ENCODE data around the gene OR4D1. TPM values are rescaled to one million over a fixed set of nuclear protein-coding genes. Genes with fewer than 3 reads are reported as not detected.
"Not testable (repeated sequence)": the region's sequence is repeated elsewhere in the genome, so short reads cannot be mapped to it uniquely, and the experiment has no call there.

Gene OR4D1
- total RNA-seq, 6 experiments from 2014 or later, result not detected

GRCh38 chr17:58119491-58119890 lies 28.7 kb upstream of the OR4D1 start:
- no peaks in the 10 kb centered on the region for H3K9me3 Mint-ChIP-seq
- no peaks in the 10 kb centered on the region for H3K4me1 Mint-ChIP-seq (ENCODE audit: low read depth)
- peaks cover 8% of the 10 kb centered on the region for H3K27me3 Mint-ChIP-seq (ENCODE audit: insufficient read depth)
- H3K36me3 Mint-ChIP-seq (ENCODE audit: low read depth), result no peaks in the 10 kb centered on the region
- H3K27ac Mint-ChIP-seq, result no peak overlapping the region
- TF ChIP-seq CTCF (IDR thresholded peaks at IDR 0.05), result no peak
- DNase-seq, result no peak
- H3K4me3 Mint-ChIP-seq, result no peak overlapping the region

GRCh38 chr17:58120195-58120822 lies 27.9 kb upstream of the OR4D1 start:
- peaks cover 8% of the 10 kb centered on the region for H3K27me3 Mint-ChIP-seq (ENCODE audit: insufficient read depth)
- H3K9me3 Mint-ChIP-seq, result no peaks in the 10 kb centered on the region
- H3K36me3 Mint-ChIP-seq (ENCODE audit: low read depth), result no peaks in the 10 kb centered on the region
- no peak overlapping the region for H3K27ac Mint-ChIP-seq
- DNase-seq, result peak; percentile 24
- no peaks in the 10 kb centered on the region for H3K4me1 Mint-ChIP-seq (ENCODE audit: low read depth)
- H3K4me3 Mint-ChIP-seq, result no peak overlapping the region
- no peak for TF ChIP-seq CTCF (IDR thresholded peaks at IDR 0.05)

DNA sequence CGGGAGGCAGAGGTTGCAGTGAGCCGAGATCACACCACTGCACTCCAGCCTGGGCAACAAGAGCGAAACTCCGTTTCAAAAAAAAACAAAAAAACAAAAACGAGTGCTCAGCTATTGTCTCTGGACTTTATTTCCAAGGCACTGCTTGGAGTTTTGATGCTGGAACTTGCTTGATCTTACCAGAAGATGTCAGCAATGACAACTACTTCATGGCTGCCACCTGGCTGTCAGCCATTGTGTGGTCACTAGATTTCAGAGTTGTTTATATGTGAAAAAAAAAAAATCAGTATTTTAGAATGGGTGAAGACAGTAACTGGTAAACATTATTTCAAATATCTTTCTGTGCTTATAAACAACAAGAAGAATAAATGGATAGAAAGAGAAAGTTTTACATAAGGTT lies 26.3 kb upstream of the OR4D1 start:
- peaks cover 7% of the 10 kb centered on the region; the same call in 1 of the 2 replicates for H3K27me3 Mint-ChIP-seq (ENCODE audit: insufficient read depth)
- H3K27ac Mint-ChIP-seq, result no peak overlapping the region
- no peaks in the 10 kb centered on the region for H3K36me3 Mint-ChIP-seq (ENCODE audit: low read depth)
- H3K4me1 Mint-ChIP-seq (ENCODE audit: low read depth), result no peaks in the 10 kb centered on the region
- DNase-seq, result peak; percentile 57
- H3K4me3 Mint-ChIP-seq, result no peak overlapping the region
- H3K9me3 Mint-ChIP-seq, result no peaks in the 10 kb centered on the region
- TF ChIP-seq CTCF (IDR thresholded peaks at IDR 0.05), result peak; percentile 65

DNA sequence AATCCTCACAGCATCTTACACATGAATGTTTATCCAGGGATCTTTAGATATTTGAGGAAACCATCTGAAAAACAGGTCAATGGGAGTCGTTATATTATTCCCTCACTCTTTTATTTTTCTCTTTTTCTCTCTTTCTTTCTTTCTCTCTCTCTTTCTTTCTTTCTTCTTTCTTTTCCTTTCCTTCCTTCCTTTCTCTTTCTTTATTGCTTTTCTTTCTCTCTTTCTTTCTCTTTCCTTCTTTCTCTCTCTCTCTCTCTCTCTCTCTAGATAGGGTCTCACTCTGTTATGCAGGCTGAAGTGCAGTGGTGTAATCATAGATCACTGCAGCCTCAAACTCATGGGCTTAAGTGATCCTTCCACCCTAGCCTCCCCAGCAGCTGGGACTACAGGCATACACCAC lies 20.3 kb upstream of the OR4D1 start:
- no peak for TF ChIP-seq CTCF (IDR thresholded peaks at IDR 0.05)
- Mint-ChIP-seq H3K27me3 (ENCODE audit: insufficient read depth) (peaks cover 7% of the 10 kb centered on the region), H3K9me3 (no peaks in the 10 kb centered on the region), H3K36me3 (ENCODE audit: low read depth) (no peaks in the 10 kb centered on the region), H3K27ac (no peak overlapping the region), H3K4me1 (ENCODE audit: low read depth) (no peaks in the 10 kb centered on the region), H3K4me3 (no peak overlapping the region)
- no peak for DNase-seq

DNA sequence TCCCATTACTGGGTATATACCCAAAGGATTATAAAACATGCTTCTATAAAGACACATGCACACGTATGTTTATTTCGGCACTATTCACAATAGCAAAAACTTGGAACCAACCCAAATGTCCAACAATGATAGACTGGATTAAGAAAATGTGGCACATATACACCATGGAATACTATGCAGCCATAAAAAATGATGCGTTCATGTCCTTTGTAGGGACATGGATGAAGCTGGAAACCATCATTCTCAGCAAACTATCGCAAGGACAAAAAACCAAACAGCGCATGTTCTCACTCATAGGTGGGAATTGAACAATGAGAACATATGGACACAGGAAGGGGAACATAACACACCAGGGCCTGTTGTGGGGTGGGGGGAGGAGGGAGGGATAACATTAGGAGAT lies 15.5 kb upstream of the OR4D1 start:
- not testable (repeated sequence) for H3K27ac Mint-ChIP-seq; H3K4me3 Mint-ChIP-seq; DNase-seq; H3K36me3 Mint-ChIP-seq (ENCODE audit: low read depth); H3K9me3 Mint-ChIP-seq; H3K4me1 Mint-ChIP-seq (ENCODE audit: low read depth)
- peaks cover 41% of the 10 kb centered on the region for H3K27me3 Mint-ChIP-seq (ENCODE audit: insufficient read depth)

DNA sequence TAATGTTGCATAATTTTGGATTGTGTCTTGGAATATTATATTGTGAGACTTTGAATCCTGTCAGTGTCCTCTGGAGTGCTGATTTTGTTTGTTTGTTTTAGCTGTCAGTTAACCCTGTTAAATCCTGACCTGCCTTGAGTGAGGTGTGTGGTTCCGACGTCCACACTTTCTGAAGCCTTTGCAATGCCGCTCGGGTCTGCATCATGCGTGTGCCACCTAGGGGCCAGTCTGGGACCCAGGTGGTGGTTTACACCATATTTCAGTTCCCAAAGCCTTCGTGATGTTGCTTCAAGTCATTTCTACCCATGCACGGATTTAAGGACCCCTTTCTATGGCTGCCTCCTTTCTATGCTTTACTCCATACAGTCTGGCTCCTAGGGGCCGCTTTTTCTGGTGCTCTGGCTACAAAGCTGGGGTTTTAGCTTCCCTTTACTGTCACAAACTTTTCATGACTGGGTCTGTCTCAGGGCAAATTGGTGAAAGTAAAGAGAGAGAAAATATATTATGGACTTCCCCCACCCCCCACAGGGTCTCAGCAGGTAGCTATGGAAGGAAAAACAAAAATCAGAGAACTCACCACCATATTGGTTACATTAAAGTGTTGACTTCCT lies 11.4 kb upstream of the OR4D1 start:
- Mint-ChIP-seq H3K27ac (no peak overlapping the region), H3K4me1 (ENCODE audit: low read depth) (no peaks in the 10 kb centered on the region), H3K27me3 (ENCODE audit: insufficient read depth) (peaks cover 54% of the 10 kb centered on the region), H3K36me3 (ENCODE audit: low read depth) (no peaks in the 10 kb centered on the region), H3K4me3 (no peak overlapping the region), H3K9me3 (no peaks in the 10 kb centered on the region)
- peak; percentile 59 for TF ChIP-seq CTCF (IDR thresholded peaks at IDR 0.05)
- no peak for DNase-seq
